Keratinocyte (primary cell): ENCODE data around the gene SMIM23. TPM values are rescaled to one million over a fixed set of nuclear protein-coding genes. Genes with fewer than 3 reads are reported as not detected.

Experiments
- DNase-seq: peaks from one replicate; pipeline ENCODE4 v3.0.0-alpha.2; 2011; ENCODE audit warnings: low read depth, missing footprints, low spot score
- FAIRE-seq: peaks from 2 replicates; lab custom pipeline; 2011; peaks lifted over from hg19 to GRCh38; lab: Jason Lieb, UNC
- H2AFZ ChIP-seq: 2 replicates; pipeline ENCODE4 v1.6.0; 2012; ENCODE audit warnings: low read length, control low read depth, inconsistent platforms; ENCODE audit not compliant: control insufficient read depth
- H3K27ac ChIP-seq: 2 replicates; pipeline ENCODE4 v1.5.1; 2011; ENCODE audit warnings: low read length; ENCODE audit not compliant: control insufficient read depth, insufficient read depth
- H3K27me3 ChIP-seq: 3 replicates; pipeline ENCODE4 v1.6.0; 2011; ENCODE audit warnings: low read length; ENCODE audit not compliant: control insufficient read depth, insufficient read depth; ENCODE audit errors: extremely low read depth
- H3K36me3 ChIP-seq, 2 experiments: 2 replicates in 1 of 2; 3 replicates in 1 of 2; pipeline ENCODE4 v1.5.1; 2011; ENCODE audit warnings: low read length in 2 of 2, mild to moderate bottlenecking in 1 of 2; ENCODE audit not compliant: control insufficient read depth in 2 of 2, insufficient read depth in 2 of 2; ENCODE audit errors: extremely low read depth in 1 of 2
- H3K4me1 ChIP-seq: 3 replicates; pipeline ENCODE4 v1.5.1; 2011; ENCODE audit warnings: low read length; ENCODE audit not compliant: control insufficient read depth, insufficient read depth; ENCODE audit errors: extremely low read depth
- H3K4me2 ChIP-seq: 3 replicates; pipeline ENCODE4 v1.6.0; 2011; ENCODE audit warnings: low read depth, low read length; ENCODE audit not compliant: control insufficient read depth, insufficient read depth; ENCODE audit errors: extremely low read depth
- H3K4me3 ChIP-seq, 3 experiments: fragments of 200-600 bp in 1 of 3; sonication (generic) in 1 of 3; 2 replicates in 2 of 3; 3 replicates in 1 of 3; pipeline ENCODE4 v1.5.1; 2011 to 2016; ENCODE audit warnings: low read length in 3 of 3, mild to moderate bottlenecking in 3 of 3, control low read depth in 2 of 3, inconsistent platforms in 1 of 3, low read depth in 1 of 3, mixed read lengths in 1 of 3, mixed run types in 1 of 3, moderate library complexity in 1 of 3; ENCODE audit not compliant: control insufficient read depth in 2 of 3, insufficient read depth in 2 of 3; ENCODE audit errors: extremely low read depth in 1 of 3
- H3K79me2 ChIP-seq: 2 replicates; pipeline ENCODE4 v1.6.0; 2012; ENCODE audit warnings: low read length; ENCODE audit not compliant: control insufficient read depth, insufficient read depth
- H3K9ac ChIP-seq: 3 replicates; pipeline ENCODE4 v1.6.0; 2011; ENCODE audit warnings: low read length; ENCODE audit not compliant: control insufficient read depth, insufficient read depth; ENCODE audit errors: extremely low read depth
- H3K9me1 ChIP-seq: 3 replicates; pipeline ENCODE4 v1.6.0; 2011; ENCODE audit warnings: low read length; ENCODE audit not compliant: control insufficient read depth, insufficient read depth; ENCODE audit errors: extremely low read depth
- H3K9me3 ChIP-seq: 2 replicates; pipeline ENCODE4 v1.5.1; 2012; ENCODE audit warnings: low read depth, low read length; ENCODE audit not compliant: control insufficient read depth
- H4K20me1 ChIP-seq: 3 replicates; pipeline ENCODE4 v1.6.0; 2011; ENCODE audit warnings: low read length; ENCODE audit not compliant: control insufficient read depth, insufficient read depth; ENCODE audit errors: extremely low read depth
- EZH2 ChIP-seq: IDR thresholded peaks from one replicate; pipeline ENCODE4 v1.6.1; 2012; ENCODE audit warnings: inconsistent platforms, mild to moderate bottlenecking, low read length, moderate library complexity
- dilution Hi-C: fragments of 300-500 bp; cut with MboI; formaldehyde crosslinking; loops from one replicate; pipeline ENCODE4 v1.7.0; 2020; ENCODE audit warnings: low sequenced_read_pairs; ENCODE audit not compliant: extremely low pct_ligation_motif_present
- polyA plus RNA-seq, 5 experiments: library from polyadenylated mRNA; depleted of rRNA in 3 of 5; stranded (reverse) in 3 of 5; stranded (forward) in 1 of 5; unstranded in 1 of 5; fragments of >200 nt; gene quantifications; 1 replicate in 1 of 5; 2 replicates in 3 of 5; 3 replicates in 1 of 5; pipeline versions ENCODE4 v1.2.1 to v1.2.3, GENCODE V29; 2011 to 2012; ENCODE audit warnings: missing spikeins in 2 of 5, low read depth in 1 of 5, low replicate concordance in 1 of 5
- TF ChIP-seq, protein P1 (sequence below), 3 experiments: IDR thresholded peaks in 1 of 3; conservative IDR thresholded peaks in 1 of 3; optimal IDR thresholded peaks in 1 of 3; 2 replicates in 2 of 3; 3 replicates in 1 of 3; pipeline versions ENCODE3 to v1.5.1; 2011; ENCODE audit warnings: low read length in 3 of 3, mild to moderate bottlenecking in 3 of 3, moderate library complexity in 2 of 3, control low read depth in 1 of 3, inconsistent platforms in 1 of 3; ENCODE audit not compliant: insufficient read depth in 2 of 3; ENCODE audit errors: extremely low read depth in 1 of 3

SMIM23 gene
- polyA plus RNA-seq, 1 donor (not counting 4 experiments of a cell fraction or from before 2014, with no cell fraction given), result not detected

DNA sequence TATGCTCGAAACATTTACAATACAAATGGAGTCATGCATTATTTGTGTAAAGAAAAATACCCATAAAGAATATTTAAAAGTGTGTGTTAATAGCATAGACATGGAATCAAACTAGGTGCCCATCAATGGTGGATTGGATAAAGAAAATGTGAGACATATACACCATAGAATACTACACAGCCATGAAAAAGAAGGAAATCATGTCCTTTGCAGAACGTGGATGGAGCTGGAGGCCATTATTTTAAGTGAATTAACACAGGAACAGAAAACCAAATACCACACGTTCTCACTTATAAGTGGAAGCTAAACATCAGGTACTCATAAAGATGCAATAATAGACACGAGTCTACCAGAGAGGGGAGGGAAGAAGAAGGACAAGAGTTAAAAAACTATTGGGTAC, 22.8 kb downstream of the SMIM23 start:
- no peak for FAIRE-seq
- Histone ChIP-seq H3K79me2 (no peaks in the 10 kb centered on the region), H3K27me3 (peaks cover 34% of the 10 kb centered on the region), H3K4me2 (no peak overlapping the region), H3K4me1 (peaks cover 6% of the 10 kb centered on the region), H3K27ac (no peak overlapping the region), H3K4me3 (no peak overlapping the region), H3K9ac (no peak overlapping the region), H3K36me3 (no peaks in the 10 kb centered on the region), H2AFZ (no peak overlapping the region), H3K9me3 (no peaks in the 10 kb centered on the region), H3K9me1 (no peaks in the 10 kb centered on the region), H4K20me1 (no peaks in the 10 kb centered on the region)
- no peak for DNase-seq
- no peak for TF ChIP-seq EZH2
- TF ChIP-seq, protein P1, sequence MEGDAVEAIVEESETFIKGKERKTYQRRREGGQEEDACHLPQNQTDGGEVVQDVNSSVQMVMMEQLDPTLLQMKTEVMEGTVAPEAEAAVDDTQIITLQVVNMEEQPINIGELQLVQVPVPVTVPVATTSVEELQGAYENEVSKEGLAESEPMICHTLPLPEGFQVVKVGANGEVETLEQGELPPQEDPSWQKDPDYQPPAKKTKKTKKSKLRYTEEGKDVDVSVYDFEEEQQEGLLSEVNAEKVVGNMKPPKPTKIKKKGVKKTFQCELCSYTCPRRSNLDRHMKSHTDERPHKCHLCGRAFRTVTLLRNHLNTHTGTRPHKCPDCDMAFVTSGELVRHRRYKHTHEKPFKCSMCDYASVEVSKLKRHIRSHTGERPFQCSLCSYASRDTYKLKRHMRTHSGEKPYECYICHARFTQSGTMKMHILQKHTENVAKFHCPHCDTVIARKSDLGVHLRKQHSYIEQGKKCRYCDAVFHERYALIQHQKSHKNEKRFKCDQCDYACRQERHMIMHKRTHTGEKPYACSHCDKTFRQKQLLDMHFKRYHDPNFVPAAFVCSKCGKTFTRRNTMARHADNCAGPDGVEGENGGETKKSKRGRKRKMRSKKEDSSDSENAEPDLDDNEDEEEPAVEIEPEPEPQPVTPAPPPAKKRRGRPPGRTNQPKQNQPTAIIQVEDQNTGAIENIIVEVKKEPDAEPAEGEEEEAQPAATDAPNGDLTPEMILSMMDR (optimal IDR thresholded peaks at IDR 0.05 in 1 of 3, IDR thresholded peaks at IDR 0.05 in 1 of 3, conservative IDR thresholded peaks at IDR 0.05 in 1 of 3; ENCODE audit: extremely low read depth in 1 of 3, insufficient read depth in 2 of 3, low read length in 3 of 3), result no peak
- dilution Hi-C loops, result no loop called here

DNA sequence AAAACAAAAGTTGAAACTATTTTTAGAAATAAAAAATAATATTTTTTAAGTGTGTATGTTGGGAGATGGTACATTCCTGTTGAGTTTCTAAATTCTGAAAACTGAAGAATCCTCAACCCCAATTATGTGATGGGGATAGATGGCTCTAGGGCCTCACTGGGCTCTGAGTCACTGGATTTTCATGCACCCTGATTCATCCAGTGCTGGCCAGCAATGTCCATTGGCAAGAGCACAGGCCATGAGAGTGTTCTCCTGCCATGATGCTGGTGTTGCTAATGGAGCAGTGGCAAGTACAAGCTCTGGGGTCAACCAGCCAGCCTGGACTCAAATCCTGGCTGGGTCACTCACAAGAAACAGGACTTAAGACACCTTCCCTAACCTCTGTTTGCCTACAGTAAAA, 23.3 kb downstream of the SMIM23 start:
- Histone ChIP-seq H3K27me3 (peaks cover 34% of the 10 kb centered on the region), H3K79me2 (no peaks in the 10 kb centered on the region), H3K36me3 (no peaks in the 10 kb centered on the region), H2AFZ (no peak overlapping the region), H3K4me2 (no peak overlapping the region), H3K27ac (no peak overlapping the region), H3K9me3 (no peaks in the 10 kb centered on the region), H3K4me3 (no peak overlapping the region), H3K9ac (no peak overlapping the region), H3K9me1 (no peaks in the 10 kb centered on the region), H3K4me1 (peaks cover 6% of the 10 kb centered on the region), H4K20me1 (no peaks in the 10 kb centered on the region)
- no peak for DNase-seq
- dilution Hi-C loops, result no loop called here
- TF ChIP-seq EZH2, result no peak
- TF ChIP-seq, protein P1 (optimal IDR thresholded peaks at IDR 0.05 in 1 of 3, IDR thresholded peaks at IDR 0.05 in 1 of 3, conservative IDR thresholded peaks at IDR 0.05 in 1 of 3; ENCODE audit: extremely low read depth in 1 of 3, insufficient read depth in 2 of 3, low read length in 3 of 3), result no peak
- no peak for FAIRE-seq
